GM12891 (cell line): ENCODE results near the gene RADIL.

ENCODE experiments used
- POLR2A ChIP-seq: IDR thresholded peaks from 2 replicates; pipeline ENCODE4 v1.6.1; 2011; ENCODE audit warnings: low read depth, low read length, control low read depth
- POLR2AphosphoS5 ChIP-seq: IDR thresholded peaks from 2 replicates; pipeline ENCODE4 v1.6.1; 2011; ENCODE audit warnings: low read depth, low read length, control low read depth

GRCh38 chr7:4822677-4823076 lies 60.8 kb downstream of the RADIL start:
- TF ChIP-seq POLR2A (no peak), POLR2AphosphoS5 (no peak)
